IPS-18a (cell line): ENCODE results near the gene ROCK2.

ENCODE experiments used
- H3K27ac ChIP-seq: one replicate; pipeline ENCODE4 v1.5.1; 2013; ENCODE audit warnings: low read length
- H3K27me3 ChIP-seq: one replicate; pipeline ENCODE4 v1.6.1; 2013; ENCODE audit warnings: mild to moderate bottlenecking, low read length; ENCODE audit not compliant: control insufficient read depth, insufficient read depth
- H3K36me3 ChIP-seq: one replicate; pipeline ENCODE4 v1.6.1; 2013; ENCODE audit warnings: low read depth, low read length; ENCODE audit not compliant: control insufficient read depth
- H3K4me1 ChIP-seq: one replicate; pipeline ENCODE4 v1.6.1; 2013; ENCODE audit warnings: low read depth, low read length; ENCODE audit not compliant: control insufficient read depth
- H3K4me3 ChIP-seq: one replicate; pipeline ENCODE4 v1.5.1; 2013; ENCODE audit warnings: low read length
- H3K9ac ChIP-seq: one replicate; pipeline ENCODE4 v1.6.1; 2013; ENCODE audit warnings: mild to moderate bottlenecking, low read length, moderate library complexity
- H3K9me3 ChIP-seq: one replicate; pipeline ENCODE4 v1.6.1; 2013; ENCODE audit warnings: low read depth, low read length; ENCODE audit not compliant: control insufficient read depth

Gene ROCK2

DNA sequence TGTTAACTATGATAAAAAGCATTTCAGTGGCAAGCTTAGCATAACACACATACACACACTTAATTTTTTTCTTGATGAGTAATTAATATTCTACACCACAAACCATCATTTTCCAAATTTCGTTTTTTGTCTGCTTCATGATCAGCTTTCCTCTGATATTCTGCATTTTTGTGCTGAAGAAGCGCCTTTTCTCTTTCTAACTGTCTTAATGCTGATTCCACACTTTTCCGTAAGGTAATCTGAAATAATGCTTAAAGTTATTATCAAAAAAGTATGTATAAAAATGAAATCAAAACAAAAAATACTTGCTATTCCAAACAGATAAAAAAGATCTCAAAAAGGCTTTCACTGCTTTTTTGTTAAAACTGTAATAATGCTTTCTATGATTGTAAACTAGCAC is 129.0 kb downstream of the ROCK2 start:
- no peaks in the 10 kb centered on the region for H3K4me1 ChIP-seq
- H3K36me3 ChIP-seq, result peaks cover 39% of the 10 kb centered on the region
- no peaks in the 10 kb centered on the region for H3K9me3 ChIP-seq
- no peaks in the 10 kb centered on the region for H3K27me3 ChIP-seq
- no peak overlapping the region for H3K27ac ChIP-seq
- no peak overlapping the region for H3K9ac ChIP-seq
- no peak overlapping the region for H3K4me3 ChIP-seq

DNA sequence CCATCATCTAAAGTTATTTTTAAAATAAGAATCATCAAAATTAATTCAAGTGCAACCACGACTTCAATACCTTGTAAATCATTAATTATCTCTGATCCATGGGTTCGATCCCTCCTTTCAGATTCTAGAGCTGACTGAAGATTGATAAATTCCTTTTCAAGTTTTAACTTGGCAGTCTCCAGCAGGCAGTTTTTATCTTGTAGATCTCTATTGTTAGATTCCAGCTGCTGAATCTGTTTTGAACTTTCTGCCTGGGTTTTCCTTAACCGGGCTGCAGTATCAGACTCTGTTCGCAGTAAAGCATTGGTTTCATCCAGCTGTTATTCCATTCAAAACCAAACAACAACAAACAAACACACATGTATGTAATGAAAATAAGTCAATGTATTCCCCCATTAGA is 129.7 kb downstream of the ROCK2 start:
- Histone ChIP-seq H3K36me3 (peaks cover 42% of the 10 kb centered on the region), H3K27me3 (no peaks in the 10 kb centered on the region), H3K4me1 (no peaks in the 10 kb centered on the region), H3K4me3 (no peak overlapping the region), H3K9me3 (no peaks in the 10 kb centered on the region), H3K9ac (no peak overlapping the region), H3K27ac (no peak overlapping the region)

DNA sequence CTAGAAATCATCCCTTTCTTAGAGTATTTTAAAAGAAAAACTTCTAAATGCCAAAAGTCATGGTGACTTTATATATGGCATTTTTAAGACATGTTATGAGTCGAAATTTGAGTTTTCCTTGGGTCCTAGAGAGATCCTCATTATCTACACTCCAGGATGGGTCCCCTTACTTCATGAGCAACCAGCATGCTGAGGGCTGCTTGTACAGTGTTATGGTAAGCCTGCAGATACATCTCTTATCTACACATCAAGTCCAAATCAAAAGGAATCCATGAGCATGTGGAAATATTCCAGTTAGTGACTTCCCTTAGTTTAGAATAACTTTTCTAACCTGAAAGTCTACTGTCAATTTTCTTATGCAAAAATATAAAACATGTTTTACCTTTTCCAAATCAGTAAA is 130.5 kb downstream of the ROCK2 start:
- Histone ChIP-seq H3K36me3 (peaks cover 40% of the 10 kb centered on the region), H3K4me1 (no peaks in the 10 kb centered on the region), H3K9me3 (no peaks in the 10 kb centered on the region), H3K4me3 (no peak overlapping the region), H3K9ac (no peak overlapping the region), H3K27me3 (no peaks in the 10 kb centered on the region), H3K27ac (no peak overlapping the region)

DNA sequence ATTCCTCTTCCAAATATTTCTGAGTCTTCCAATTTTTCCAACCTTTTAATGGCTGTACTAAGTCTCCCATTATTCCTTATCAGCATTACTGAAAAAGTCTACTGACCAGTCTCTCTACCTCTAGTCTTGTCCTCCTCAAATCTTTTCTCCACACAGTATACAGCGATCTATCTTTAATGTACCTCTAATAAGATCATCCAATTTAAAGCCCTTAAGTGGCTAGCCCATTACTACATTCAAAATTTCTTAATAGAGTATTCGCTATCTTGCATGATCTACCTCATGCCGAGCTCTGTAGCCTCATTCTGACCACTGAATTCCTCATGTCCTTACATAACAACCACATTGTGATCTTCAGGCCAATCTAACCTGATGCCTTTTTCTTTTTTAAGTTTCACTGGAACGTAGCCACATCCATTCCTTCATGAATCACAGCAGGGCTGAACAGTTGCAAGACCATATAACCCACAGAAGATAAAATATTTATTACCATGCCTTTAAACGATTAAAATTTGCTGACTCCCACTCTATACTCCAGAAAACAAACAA is 131.3 kb downstream of the ROCK2 start:
- peaks cover 34% of the 10 kb centered on the region for H3K36me3 ChIP-seq
- no peak overlapping the region for H3K9ac ChIP-seq
- H3K4me3 ChIP-seq, result no peak overlapping the region
- no peaks in the 10 kb centered on the region for H3K4me1 ChIP-seq
- H3K27me3 ChIP-seq, result no peaks in the 10 kb centered on the region
- no peaks in the 10 kb centered on the region for H3K9me3 ChIP-seq
- H3K27ac ChIP-seq, result no peak overlapping the region

DNA sequence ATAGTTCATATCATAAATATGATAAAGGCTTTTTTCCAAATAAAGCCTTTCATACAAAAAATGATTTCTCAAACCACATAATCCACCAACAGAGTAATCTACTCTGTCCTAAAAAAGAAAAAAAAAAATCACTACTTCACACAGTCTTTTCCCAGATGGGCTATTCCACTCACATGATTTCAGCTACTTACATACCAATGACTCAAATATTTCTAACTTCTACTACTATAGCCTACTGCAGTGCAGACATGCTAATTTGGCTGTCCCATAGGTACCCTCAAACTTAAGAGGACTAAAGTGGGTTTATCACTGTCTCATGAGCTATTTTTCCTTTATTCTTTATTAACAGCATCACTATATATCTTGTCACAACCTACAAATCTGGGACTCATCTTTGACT is 131.8 kb downstream of the ROCK2 start:
- no peaks in the 10 kb centered on the region for H3K4me1 ChIP-seq

DNA sequence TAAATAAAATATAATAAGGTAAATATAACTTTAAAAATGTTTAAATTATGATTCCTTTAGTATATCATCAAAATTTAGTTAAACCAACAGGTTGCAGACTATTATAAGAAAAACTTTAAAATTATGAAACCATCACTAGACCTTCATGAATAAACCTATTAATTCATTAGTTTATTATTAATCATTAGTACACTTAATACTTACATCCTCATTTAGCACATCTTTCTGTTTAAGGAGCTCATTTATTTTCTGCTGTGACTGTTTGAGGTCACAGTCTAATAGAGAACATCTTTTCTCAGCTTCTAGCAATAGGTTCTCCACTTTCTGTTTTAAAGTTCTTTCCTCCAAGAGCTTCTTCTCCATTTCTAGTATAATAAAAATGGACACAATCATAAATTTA is 136.4 kb downstream of the ROCK2 start:
- H3K36me3 ChIP-seq, result peaks cover 16% of the 10 kb centered on the region
- no peak overlapping the region for H3K9ac ChIP-seq
- no peaks in the 10 kb centered on the region for H3K27me3 ChIP-seq
- H3K4me1 ChIP-seq, result no peaks in the 10 kb centered on the region
- no peak overlapping the region for H3K27ac ChIP-seq
- H3K4me3 ChIP-seq, result no peak overlapping the region
- no peaks in the 10 kb centered on the region for H3K9me3 ChIP-seq

More for the DNA sequence above, 131.8 kb downstream of the ROCK2 start:
- Histone ChIP-seq H3K27ac (no peak overlapping the region), H3K36me3 (peaks cover 34% of the 10 kb centered on the region), H3K9me3 (no peaks in the 10 kb centered on the region), H3K4me3 (no peak overlapping the region), H3K9ac (no peak overlapping the region), H3K27me3 (no peaks in the 10 kb centered on the region)

DNA sequence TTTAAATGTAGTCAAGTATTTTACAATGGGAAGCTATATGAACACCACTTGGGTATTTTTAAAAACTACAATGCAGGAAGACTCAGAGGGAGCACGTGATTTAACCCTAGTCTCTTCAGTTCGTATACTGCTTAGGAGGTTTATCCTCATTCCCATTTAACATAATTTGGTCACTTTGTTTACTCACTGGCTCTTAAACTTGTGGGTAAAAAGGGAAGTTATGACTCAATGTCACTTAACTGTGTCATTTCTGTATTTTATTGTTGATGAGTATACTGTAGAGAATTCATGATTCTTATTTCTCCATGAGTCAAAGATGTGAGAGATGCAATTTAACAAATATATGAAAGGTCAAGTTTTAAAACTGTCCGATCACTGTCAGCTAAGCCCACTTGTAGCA is 141.0 kb downstream of the ROCK2 start:
- no peaks in the 10 kb centered on the region for H3K9me3 ChIP-seq
- no peak overlapping the region for H3K4me3 ChIP-seq
- no peak overlapping the region for H3K9ac ChIP-seq
- H3K27ac ChIP-seq, result no peak overlapping the region
- no peaks in the 10 kb centered on the region for H3K4me1 ChIP-seq
- peaks cover 34% of the 10 kb centered on the region for H3K36me3 ChIP-seq
- no peaks in the 10 kb centered on the region for H3K27me3 ChIP-seq

DNA sequence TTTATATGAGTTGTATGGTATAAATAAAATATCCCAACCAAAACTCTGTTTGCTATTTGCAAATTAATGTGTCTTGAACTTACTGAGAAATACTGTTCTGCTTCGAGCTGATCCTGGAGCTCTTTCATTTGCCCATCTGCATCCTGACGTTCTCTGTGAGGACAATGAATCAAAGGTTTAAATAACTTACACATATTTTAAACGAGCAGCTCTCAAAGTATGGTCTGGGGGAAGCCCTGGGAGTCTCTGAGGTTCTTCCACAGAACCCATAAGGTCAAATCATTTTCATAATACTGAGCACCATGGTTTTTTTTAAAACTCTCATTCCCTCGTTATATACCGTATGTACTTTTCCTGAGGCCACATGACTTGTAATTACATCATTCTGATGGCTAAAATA is 142.5 kb downstream of the ROCK2 start:
- no peaks in the 10 kb centered on the region for H3K27me3 ChIP-seq
- no peaks in the 10 kb centered on the region for H3K9me3 ChIP-seq
- no peak overlapping the region for H3K9ac ChIP-seq
- H3K36me3 ChIP-seq, result peaks cover 41% of the 10 kb centered on the region
- H3K27ac ChIP-seq, result no peak overlapping the region
- no peak overlapping the region for H3K4me3 ChIP-seq
- H3K4me1 ChIP-seq, result no peaks in the 10 kb centered on the region

DNA sequence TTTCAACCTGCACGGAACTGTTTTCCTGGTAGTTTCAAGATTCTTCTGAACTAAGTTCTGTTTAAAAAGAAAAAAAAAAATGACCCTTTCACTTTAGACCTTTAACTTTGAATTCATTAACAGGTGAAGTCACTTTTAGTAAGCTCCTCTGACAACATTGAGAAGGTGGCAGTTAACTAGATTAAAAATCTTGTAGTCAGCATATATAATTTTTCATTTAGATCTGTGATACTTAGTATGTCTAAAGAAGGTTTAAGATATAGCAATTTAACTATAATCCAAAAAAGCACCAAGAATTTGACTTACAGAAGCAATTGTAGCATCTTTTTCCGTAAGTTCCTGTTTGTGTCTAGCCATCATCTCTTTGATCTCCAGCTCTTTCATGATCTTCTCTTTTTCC is 143.8 kb downstream of the ROCK2 start:
- no peak overlapping the region for H3K27ac ChIP-seq
- peaks cover 52% of the 10 kb centered on the region for H3K36me3 ChIP-seq
- H3K27me3 ChIP-seq, result no peaks in the 10 kb centered on the region
- no peak overlapping the region for H3K9ac ChIP-seq
- no peak overlapping the region for H3K4me3 ChIP-seq
- H3K4me1 ChIP-seq, result no peaks in the 10 kb centered on the region
- H3K9me3 ChIP-seq, result no peaks in the 10 kb centered on the region

DNA sequence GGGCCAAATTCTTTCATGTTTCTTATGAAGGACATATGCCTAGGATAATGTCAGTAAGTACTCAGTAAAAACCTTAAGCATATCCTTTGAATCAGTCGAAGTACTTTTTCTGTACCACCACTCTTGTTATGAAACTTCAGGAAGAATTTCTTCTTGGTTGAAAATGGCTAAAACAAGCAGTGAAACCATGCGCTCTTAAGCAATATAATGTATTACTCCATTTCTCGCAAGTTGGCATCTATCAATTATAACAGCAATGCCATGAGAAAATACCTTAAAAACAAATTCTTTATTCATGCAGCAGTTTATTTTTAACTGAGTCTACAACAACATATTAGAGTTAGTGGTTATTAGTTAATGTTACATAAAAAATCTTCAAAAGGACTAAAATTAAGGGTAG is 148.2 kb downstream of the ROCK2 start:
- no peaks in the 10 kb centered on the region for H3K27me3 ChIP-seq
- no peak overlapping the region for H3K9ac ChIP-seq
- H3K36me3 ChIP-seq, result peaks cover 67% of the 10 kb centered on the region
- H3K27ac ChIP-seq, result no peak overlapping the region
- H3K9me3 ChIP-seq, result no peaks in the 10 kb centered on the region
- no peaks in the 10 kb centered on the region for H3K4me1 ChIP-seq
- no peak overlapping the region for H3K4me3 ChIP-seq

DNA sequence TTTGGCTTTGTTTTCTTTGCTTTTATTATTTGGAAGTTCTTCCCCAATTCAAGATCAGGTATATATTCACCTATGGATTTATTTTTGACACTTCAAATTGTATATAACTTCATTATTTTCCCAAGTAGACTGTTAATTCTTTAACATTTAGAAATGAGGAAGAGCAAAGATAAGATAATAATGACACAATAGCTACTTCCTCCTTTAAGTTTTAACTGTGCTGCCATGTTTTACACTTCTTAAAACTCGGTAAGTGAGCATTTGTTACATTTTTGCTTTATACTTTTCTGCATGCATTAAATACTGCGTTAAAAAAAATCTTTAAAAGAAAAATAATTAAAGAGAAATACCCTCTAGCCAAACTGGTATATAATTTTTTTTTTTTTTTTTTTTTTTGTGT is 156.7 kb downstream of the ROCK2 start:
- Histone ChIP-seq H3K4me1 (no peaks in the 10 kb centered on the region), H3K9me3 (no peaks in the 10 kb centered on the region), H3K27ac (no peak overlapping the region), H3K27me3 (no peaks in the 10 kb centered on the region), H3K4me3 (no peak overlapping the region), H3K36me3 (peaks cover 33% of the 10 kb centered on the region), H3K9ac (no peak overlapping the region)

DNA sequence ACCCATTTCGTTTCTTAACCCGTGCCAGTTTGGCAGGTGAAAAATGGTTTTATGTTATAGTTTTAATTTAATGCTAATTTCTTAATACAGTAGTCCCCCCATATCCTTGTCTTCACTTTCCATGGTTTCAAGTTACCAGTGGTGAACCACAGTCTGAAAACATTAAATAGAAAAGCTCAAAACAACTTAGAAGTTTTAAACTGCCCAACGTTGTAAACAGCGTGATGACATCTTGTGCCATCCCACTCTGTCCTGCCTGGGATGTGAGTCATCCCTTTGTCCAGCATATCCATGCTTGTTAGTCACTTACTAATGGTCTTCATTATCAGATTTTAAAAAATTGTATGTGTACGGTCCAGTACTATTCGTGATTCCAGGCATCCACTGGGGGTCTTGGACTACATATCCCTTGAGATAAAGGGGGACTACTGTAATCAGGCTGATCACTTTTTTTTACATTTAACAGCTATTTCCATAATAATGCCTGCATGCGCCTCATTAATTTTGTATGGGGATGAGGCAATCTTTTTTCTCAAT is 157.3 kb downstream of the ROCK2 start:
- H3K4me3 ChIP-seq, result no peak overlapping the region
- peaks cover 33% of the 10 kb centered on the region for H3K36me3 ChIP-seq
- no peaks in the 10 kb centered on the region for H3K9me3 ChIP-seq
- no peak overlapping the region for H3K27ac ChIP-seq
- no peaks in the 10 kb centered on the region for H3K4me1 ChIP-seq
- no peak overlapping the region for H3K9ac ChIP-seq
- H3K27me3 ChIP-seq, result no peaks in the 10 kb centered on the region
